Neural progenitor cell (in vitro differentiated cells): ENCODE data around the gene ADD3. TPM values are rescaled to one million over a fixed set of nuclear protein-coding genes. Genes with fewer than 3 reads are reported as not detected.

Experiments used
- DNase-seq: peaks from one replicate; pipeline ENCODE4 v3.0.0-alpha.2; 2016; ENCODE audit warnings: low spot score
- H2AFZ ChIP-seq: fragments of 200-600 bp; sonication (generic); replicated peaks from 2 replicates; pipeline ENCODE4 v1.6.1; 2016; ENCODE audit warnings: antibody characterized with exemption
- H3F3A ChIP-seq: fragments of 200-600 bp; sonication (generic); 2 replicates; pipeline ENCODE4 v1.6.1; 2016; ENCODE audit warnings: antibody characterized with exemption, low read depth
- H3K27ac ChIP-seq: fragments of 200-600 bp; sonication (generic); 2 replicates; pipeline ENCODE4 v1.5.1; 2016; ENCODE audit warnings: mild to moderate bottlenecking
- H3K27me3 ChIP-seq: fragments of 200-600 bp; sonication (generic); 2 replicates; pipeline ENCODE4 v1.6.1; 2016; ENCODE audit warnings: mild to moderate bottlenecking, moderate library complexity
- H3K36me3 ChIP-seq: fragments of 200-600 bp; sonication (generic); 2 replicates; pipeline ENCODE4 v1.5.1; 2016
- H3K4me1 ChIP-seq: fragments of 200-600 bp; sonication (generic); 2 replicates; pipeline ENCODE4 v1.6.1; 2016; ENCODE audit warnings: mixed run types
- H3K4me2 ChIP-seq: fragments of 200-600 bp; sonication (generic); 2 replicates; pipeline ENCODE4 v1.6.1; 2016
- H3K4me3 ChIP-seq: fragments of 200-600 bp; sonication (generic); 2 replicates; pipeline ENCODE4 v1.5.1; 2016
- H3K79me2 ChIP-seq: fragments of 200-600 bp; sonication (generic); 2 replicates; pipeline ENCODE4 v1.6.1; 2016; ENCODE audit warnings: low read depth
- H3K9ac ChIP-seq: fragments of 200-600 bp; sonication (generic); 2 replicates; pipeline ENCODE4 v1.6.1; 2016
- H3K9me3 ChIP-seq: fragments of 200-600 bp; sonication (generic); 2 replicates; pipeline ENCODE4 v1.5.1; 2016; ENCODE audit warnings: low read depth
- H4K20me1 ChIP-seq: fragments of 200-600 bp; sonication (generic); 2 replicates; pipeline ENCODE4 v1.6.1; 2016; ENCODE audit warnings: low read depth
- H3K27ac Mint-ChIP-seq: 3 replicates; pipeline ENCODE4 v1.8.0; 2021; ENCODE audit warnings: mixed read lengths
- H3K27me3 Mint-ChIP-seq: 2 replicates; pipeline ENCODE4 v1.8.0; 2022; ENCODE audit warnings: low read depth, mild to moderate bottlenecking, inconsistent platforms, moderate library complexity, mixed read lengths; ENCODE audit not compliant: insufficient read depth
- H3K36me3 Mint-ChIP-seq: 3 replicates; pipeline ENCODE4 v1.8.0; 2021; ENCODE audit warnings: mixed read lengths
- H3K4me1 Mint-ChIP-seq: 3 replicates; pipeline ENCODE4 v1.8.0; 2021; ENCODE audit warnings: mixed read lengths
- H3K4me3 Mint-ChIP-seq: 3 replicates; pipeline ENCODE4 v1.8.0; 2021; ENCODE audit warnings: mild to moderate bottlenecking, moderate library complexity, mixed read lengths
- H3K9me3 Mint-ChIP-seq: 3 replicates; pipeline ENCODE4 v1.8.0; 2020; ENCODE audit warnings: mixed read lengths
- EZH2 ChIP-seq: fragments of 200-600 bp; sonication (generic); IDR thresholded peaks from 2 replicates; pipeline ENCODE4 v1.6.1; 2017; ENCODE audit warnings: antibody characterized with exemption, mild to moderate bottlenecking, moderate library complexity
- EZH2phosphoT487 ChIP-seq: fragments of 200-600 bp; sonication (generic); IDR thresholded peaks from 2 replicates; pipeline ENCODE4 v1.6.1; 2017; ENCODE audit warnings: antibody characterized with exemption
- total RNA-seq: library from RNA; depleted of rRNA; stranded (reverse); fragments of >200 nt; gene quantifications from 2 replicates; pipeline ENCODE4 v1.2.3, GENCODE V29; 2015; ENCODE audit warnings: low replicate concordance
- TF ChIP-seq, protein P1 (sequence below): fragments of 200-600 bp; sonication (generic); IDR thresholded peaks from 2 replicates; pipeline ENCODE4 v1.5.1; 2017; ENCODE audit warnings: antibody characterized with exemption, mild to moderate bottlenecking

ADD3 gene
- total RNA-seq, 1 donor from 2014 or later, result 345 TPM

DNA sequence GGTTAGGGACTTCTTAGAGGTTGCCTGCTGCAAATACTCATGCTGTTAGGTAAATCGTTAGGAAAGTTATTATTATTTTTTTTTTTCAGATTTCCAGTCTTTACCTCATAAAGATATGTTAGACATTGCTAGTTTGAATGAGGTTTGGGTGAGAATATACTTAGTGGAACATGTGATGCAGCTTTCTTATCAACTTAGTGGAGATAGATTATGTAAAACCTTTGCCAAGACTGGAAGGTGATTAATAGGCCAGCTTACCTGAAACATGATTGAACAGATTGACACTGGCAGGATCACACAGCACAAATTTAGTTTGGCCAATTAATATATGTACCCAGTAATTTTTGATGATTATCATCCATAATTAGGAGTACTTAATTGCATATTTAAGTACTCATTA lies 32.3 kb downstream of the ADD3 start:
- Histone ChIP-seq H3K36me3 (no peaks in the 10 kb centered on the region), H3K4me2 (no peak overlapping the region), H3K79me2 (peaks cover 97% of the 10 kb centered on the region), H3K9ac (no peak overlapping the region), H3F3A (no peaks in the 10 kb centered on the region), H2AFZ (no peak overlapping the region), H3K4me3 (no peak overlapping the region), H3K27me3 (no peaks in the 10 kb centered on the region), H3K27ac (no peak overlapping the region), H3K9me3 (no peaks in the 10 kb centered on the region), H4K20me1 (peaks cover 38% of the 10 kb centered on the region), H3K4me1 (peaks cover 5% of the 10 kb centered on the region)
- no peak overlapping the region for H3K27ac Mint-ChIP-seq
- H3K27me3 Mint-ChIP-seq, result no peaks in the 10 kb centered on the region
- DNase-seq, result no peak
- TF ChIP-seq, protein P1, sequence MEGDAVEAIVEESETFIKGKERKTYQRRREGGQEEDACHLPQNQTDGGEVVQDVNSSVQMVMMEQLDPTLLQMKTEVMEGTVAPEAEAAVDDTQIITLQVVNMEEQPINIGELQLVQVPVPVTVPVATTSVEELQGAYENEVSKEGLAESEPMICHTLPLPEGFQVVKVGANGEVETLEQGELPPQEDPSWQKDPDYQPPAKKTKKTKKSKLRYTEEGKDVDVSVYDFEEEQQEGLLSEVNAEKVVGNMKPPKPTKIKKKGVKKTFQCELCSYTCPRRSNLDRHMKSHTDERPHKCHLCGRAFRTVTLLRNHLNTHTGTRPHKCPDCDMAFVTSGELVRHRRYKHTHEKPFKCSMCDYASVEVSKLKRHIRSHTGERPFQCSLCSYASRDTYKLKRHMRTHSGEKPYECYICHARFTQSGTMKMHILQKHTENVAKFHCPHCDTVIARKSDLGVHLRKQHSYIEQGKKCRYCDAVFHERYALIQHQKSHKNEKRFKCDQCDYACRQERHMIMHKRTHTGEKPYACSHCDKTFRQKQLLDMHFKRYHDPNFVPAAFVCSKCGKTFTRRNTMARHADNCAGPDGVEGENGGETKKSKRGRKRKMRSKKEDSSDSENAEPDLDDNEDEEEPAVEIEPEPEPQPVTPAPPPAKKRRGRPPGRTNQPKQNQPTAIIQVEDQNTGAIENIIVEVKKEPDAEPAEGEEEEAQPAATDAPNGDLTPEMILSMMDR, result no peak
- TF ChIP-seq EZH2 (no peak), EZH2phosphoT487 (no peak)
- H3K4me1 Mint-ChIP-seq, result peaks cover 3% of the 10 kb centered on the region
- H3K36me3 Mint-ChIP-seq, result peaks cover 12% of the 10 kb centered on the region
- H3K9me3 Mint-ChIP-seq, result peaks cover 8% of the 10 kb centered on the region
- no peak overlapping the region for H3K4me3 Mint-ChIP-seq

GRCh38 chr10:110040767-110041478 lies 33.1 kb downstream of the ADD3 start:
- Histone ChIP-seq H3K27me3 (no peaks in the 10 kb centered on the region), H3K4me2 (no peak overlapping the region), H3K4me3 (no peak overlapping the region), H3K27ac (no peak overlapping the region), H3K36me3 (no peaks in the 10 kb centered on the region), H3K4me1 (peaks cover 5% of the 10 kb centered on the region), H2AFZ (no peak overlapping the region), H3F3A (no peaks in the 10 kb centered on the region), H3K9ac (no peak overlapping the region), H3K79me2 (peaks cover 97% of the 10 kb centered on the region), H4K20me1 (peaks cover 38% of the 10 kb centered on the region), H3K9me3 (no peaks in the 10 kb centered on the region)
- Mint-ChIP-seq H3K27ac (no peak overlapping the region), H3K36me3 (peaks cover 15% of the 10 kb centered on the region), H3K4me3 (no peak overlapping the region), H3K9me3 (peaks cover 10% of the 10 kb centered on the region), H3K4me1 (peaks cover 3% of the 10 kb centered on the region), H3K27me3 (no peaks in the 10 kb centered on the region)
- DNase-seq, result no peak
- TF ChIP-seq, protein P1, result no peak
- TF ChIP-seq EZH2phosphoT487 (no peak), EZH2 (no peak)

GRCh38 chr10:110041479-110041829 lies 33.7 kb downstream of the ADD3 start:
- Mint-ChIP-seq H3K4me1 (peaks cover 3% of the 10 kb centered on the region), H3K27ac (no peak overlapping the region), H3K36me3 (peaks cover 15% of the 10 kb centered on the region), H3K4me3 (no peak overlapping the region), H3K9me3 (peaks cover 10% of the 10 kb centered on the region), H3K27me3 (no peaks in the 10 kb centered on the region)
- Histone ChIP-seq H3K4me1 (peaks cover 5% of the 10 kb centered on the region), H3F3A (no peaks in the 10 kb centered on the region), H3K4me2 (no peak overlapping the region), H3K27ac (no peak overlapping the region), H3K9ac (no peak overlapping the region), H3K79me2 (peaks cover 98% of the 10 kb centered on the region), H3K9me3 (no peaks in the 10 kb centered on the region), H2AFZ (no peak overlapping the region), H3K27me3 (no peaks in the 10 kb centered on the region), H4K20me1 (peaks cover 38% of the 10 kb centered on the region), H3K4me3 (no peak overlapping the region), H3K36me3 (no peaks in the 10 kb centered on the region)
- TF ChIP-seq, protein P1, result no peak
- no peak for TF ChIP-seq EZH2
- no peak for DNase-seq
